ENCODE data around the gene WASL. TPM values are rescaled to one million over a fixed set of nuclear protein-coding genes. Genes with fewer than 3 reads are reported as not detected.
A peak's percentile ranks its signal among the peaks of the same experiment; 100 is the strongest.

The WASL gene
- total and polyA plus RNA-seq, 10 of the 15 experiments (the other 5 are each of a cell fraction or from before 2014, with no cell fraction given), result 2.0 to 6.4 (median 3.5) TPM

DNA sequence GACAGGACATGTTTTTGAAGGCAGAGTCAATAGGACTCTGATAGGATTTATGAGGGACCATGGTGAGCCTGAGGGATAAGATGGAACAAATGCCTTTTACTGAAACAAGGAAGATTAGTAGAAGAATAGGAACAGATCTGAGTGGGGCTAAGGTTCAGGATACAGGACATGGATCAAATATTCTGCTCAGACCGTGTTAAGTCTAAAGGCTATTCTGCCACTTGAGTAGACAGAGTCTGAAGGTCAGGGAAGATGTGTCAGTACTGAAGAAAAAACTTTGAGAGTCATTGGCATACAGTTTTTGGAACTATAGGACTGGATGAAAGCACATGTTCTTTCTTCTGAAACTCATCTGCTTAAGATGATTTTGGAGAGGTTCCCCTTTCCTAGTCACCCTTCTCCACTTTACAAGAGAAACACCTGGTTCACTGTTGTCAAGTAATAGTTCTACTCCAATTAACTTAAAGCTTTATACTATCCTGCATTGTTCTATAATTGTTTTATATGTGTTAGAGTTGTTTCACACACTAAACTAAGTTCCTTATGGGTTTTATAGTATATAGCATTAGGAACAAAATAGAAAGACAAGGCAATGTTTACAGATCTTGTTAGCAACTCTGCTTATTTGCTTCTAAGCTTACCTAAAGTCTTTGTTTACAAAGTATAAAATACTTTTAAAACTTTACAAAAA lies 43.4 kb downstream of the WASL start:
- intact Hi-C loops (cut with micrococcal nuclease; ENCODE audit: unreplicated experiment), result no loop called here
- WGBS (ENCODE audit: insufficient coverage, insufficient replicate concordance, low lambda C conversion rate, missing lambda C conversion rate), result 100% methylated on average over 1 of the region's 1 CpG
- no peak overlapping the region for H2AFZ ChIP-seq (ENCODE audit: control insufficient read depth, low read depth, low read length)
- peaks cover 4% of the 10 kb centered on the region; the same call in 1 of the 2 replicates for H3K79me2 ChIP-seq (ENCODE audit: control insufficient read depth, insufficient read depth, low read length)
- BruUV-seq (replicated peaks), result no TSS peak
- DNase-seq (ENCODE audit: low read depth, low spot score) (no peak), FAIRE-seq (peak; percentile 41), ATAC-seq (no peak)
- ChIA-PET CTCF (interaction anchor here (0.8 kb wide), 2 partner anchors 167 to 211 kb away, joined by 3 read pairs; no protein-coding TSS in a partner anchor), RAD21 (ENCODE audit: unreplicated experiment) (interaction anchor here (1.2 kb wide), 1 partner anchor 167 kb away, joined by 5 read pairs; no protein-coding TSS in a partner anchor), POLR2A (interaction anchor here (0.7 kb wide), 1 partner anchor 44 kb away, joined by 3 read pairs; no protein-coding TSS in a partner anchor), SMC1A (ENCODE audit: uncharacterized antibody, unreplicated experiment) (interaction anchor here (1.5 kb wide), 1 partner anchor 12 kb away, joined by 4 read pairs; no protein-coding TSS in a partner anchor)
- no peak overlapping the region for H3K4me2 ChIP-seq (ENCODE audit: control insufficient read depth, insufficient read depth)
- H3K4me3 ChIP-seq, result no peak overlapping the region
- no peak overlapping the region for H3K27ac ChIP-seq (ENCODE audit: control insufficient read depth, insufficient read depth)
- no peaks in the 10 kb centered on the region for H3K27me3 ChIP-seq (replicated peaks in 1 of 2; ENCODE audit: control insufficient read depth in 2 of 2, insufficient read depth in 2 of 2, low read length in 1 of 2)
- peaks cover 2 to 4% of the 10 kb centered on the region in 2 experiments; a peak in 3 of 4 replicates for H3K36me3 ChIP-seq (ENCODE audit: control insufficient read depth in 2 of 2, insufficient read depth in 2 of 2, low read length in 1 of 2)
- H3K9ac ChIP-seq (ENCODE audit: control insufficient read depth, insufficient read depth, low read length), result no peak overlapping the region
- no peaks in the 10 kb centered on the region; the same call in 1 of the 2 replicates for H3K4me1 ChIP-seq (ENCODE audit: control insufficient read depth, insufficient read depth, low read length)
- in situ Hi-C loops (cut with MboI), result no loop called here
- no peaks in the 10 kb centered on the region for H3K9me3 ChIP-seq (replicated peaks; ENCODE audit: control insufficient read depth, insufficient read depth, low read length)
- H4K20me1 ChIP-seq (ENCODE audit: control insufficient read depth, insufficient read depth), result no peaks in the 10 kb centered on the region
- TF ChIP-seq EZH2 (IDR thresholded peaks at IDR 0.05; ENCODE audit: borderline replicate concordance, control insufficient read depth, low read depth, low read length) (no peak), EGR1 (IDR thresholded peaks at IDR 0.05; ENCODE audit: borderline replicate concordance in 1 of 2, low read depth in 2 of 2, low read length in 2 of 2) (no peak), YY1 (IDR thresholded peaks at IDR 0.05; ENCODE audit: low read depth, low read length) (no peak), MXI1 (IDR thresholded peaks at IDR 0.05; ENCODE audit: low read depth, low read length) (no peak), POLR2A (IDR thresholded peaks at IDR 0.05; ENCODE audit: low read depth, low read length) (no peak), CREB1 (IDR thresholded peaks at IDR 0.05; ENCODE audit: low read depth) (no peak), SRF (IDR thresholded peaks at IDR 0.05; ENCODE audit: low read depth in 2 of 2, low read length in 2 of 2) (no peak)
- TF ChIP-seq, protein P1, sequence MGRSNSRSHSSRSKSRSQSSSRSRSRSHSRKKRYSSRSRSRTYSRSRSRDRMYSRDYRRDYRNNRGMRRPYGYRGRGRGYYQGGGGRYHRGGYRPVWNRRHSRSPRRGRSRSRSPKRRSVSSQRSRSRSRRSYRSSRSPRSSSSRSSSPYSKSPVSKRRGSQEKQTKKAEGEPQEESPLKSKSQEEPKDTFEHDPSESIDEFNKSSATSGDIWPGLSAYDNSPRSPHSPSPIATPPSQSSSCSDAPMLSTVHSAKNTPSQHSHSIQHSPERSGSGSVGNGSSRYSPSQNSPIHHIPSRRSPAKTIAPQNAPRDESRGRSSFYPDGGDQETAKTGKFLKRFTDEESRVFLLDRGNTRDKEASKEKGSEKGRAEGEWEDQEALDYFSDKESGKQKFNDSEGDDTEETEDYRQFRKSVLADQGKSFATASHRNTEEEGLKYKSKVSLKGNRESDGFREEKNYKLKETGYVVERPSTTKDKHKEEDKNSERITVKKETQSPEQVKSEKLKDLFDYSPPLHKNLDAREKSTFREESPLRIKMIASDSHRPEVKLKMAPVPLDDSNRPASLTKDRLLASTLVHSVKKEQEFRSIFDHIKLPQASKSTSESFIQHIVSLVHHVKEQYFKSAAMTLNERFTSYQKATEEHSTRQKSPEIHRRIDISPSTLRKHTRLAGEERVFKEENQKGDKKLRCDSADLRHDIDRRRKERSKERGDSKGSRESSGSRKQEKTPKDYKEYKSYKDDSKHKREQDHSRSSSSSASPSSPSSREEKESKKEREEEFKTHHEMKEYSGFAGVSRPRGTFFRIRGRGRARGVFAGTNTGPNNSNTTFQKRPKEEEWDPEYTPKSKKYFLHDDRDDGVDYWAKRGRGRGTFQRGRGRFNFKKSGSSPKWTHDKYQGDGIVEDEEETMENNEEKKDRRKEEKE (IDR thresholded peaks at IDR 0.05), result no peak
- TF ChIP-seq, protein P2, sequence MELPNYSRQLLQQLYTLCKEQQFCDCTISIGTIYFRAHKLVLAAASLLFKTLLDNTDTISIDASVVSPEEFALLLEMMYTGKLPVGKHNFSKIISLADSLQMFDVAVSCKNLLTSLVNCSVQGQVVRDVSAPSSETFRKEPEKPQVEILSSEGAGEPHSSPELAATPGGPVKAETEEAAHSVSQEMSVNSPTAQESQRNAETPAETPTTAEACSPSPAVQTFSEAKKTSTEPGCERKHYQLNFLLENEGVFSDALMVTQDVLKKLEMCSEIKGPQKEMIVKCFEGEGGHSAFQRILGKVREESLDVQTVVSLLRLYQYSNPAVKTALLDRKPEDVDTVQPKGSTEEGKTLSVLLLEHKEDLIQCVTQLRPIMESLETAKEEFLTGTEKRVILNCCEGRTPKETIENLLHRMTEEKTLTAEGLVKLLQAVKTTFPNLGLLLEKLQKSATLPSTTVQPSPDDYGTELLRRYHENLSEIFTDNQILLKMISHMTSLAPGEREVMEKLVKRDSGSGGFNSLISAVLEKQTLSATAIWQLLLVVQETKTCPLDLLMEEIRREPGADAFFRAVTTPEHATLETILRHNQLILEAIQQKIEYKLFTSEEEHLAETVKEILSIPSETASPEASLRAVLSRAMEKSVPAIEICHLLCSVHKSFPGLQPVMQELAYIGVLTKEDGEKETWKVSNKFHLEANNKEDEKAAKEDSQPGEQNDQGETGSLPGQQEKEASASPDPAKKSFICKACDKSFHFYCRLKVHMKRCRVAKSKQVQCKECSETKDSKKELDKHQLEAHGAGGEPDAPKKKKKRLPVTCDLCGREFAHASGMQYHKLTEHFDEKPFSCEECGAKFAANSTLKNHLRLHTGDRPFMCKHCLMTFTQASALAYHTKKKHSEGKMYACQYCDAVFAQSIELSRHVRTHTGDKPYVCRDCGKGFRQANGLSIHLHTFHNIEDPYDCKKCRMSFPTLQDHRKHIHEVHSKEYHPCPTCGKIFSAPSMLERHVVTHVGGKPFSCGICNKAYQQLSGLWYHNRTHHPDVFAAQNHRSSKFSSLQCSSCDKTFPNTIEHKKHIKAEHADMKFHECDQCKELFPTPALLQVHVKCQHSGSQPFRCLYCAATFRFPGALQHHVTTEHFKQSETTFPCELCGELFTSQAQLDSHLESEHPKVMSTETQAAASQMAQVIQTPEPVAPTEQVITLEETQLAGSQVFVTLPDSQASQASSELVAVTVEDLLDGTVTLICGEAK (IDR thresholded peaks at IDR 0.05; ENCODE audit: borderline replicate concordance), result no peak
- TF ChIP-seq, protein P3, sequence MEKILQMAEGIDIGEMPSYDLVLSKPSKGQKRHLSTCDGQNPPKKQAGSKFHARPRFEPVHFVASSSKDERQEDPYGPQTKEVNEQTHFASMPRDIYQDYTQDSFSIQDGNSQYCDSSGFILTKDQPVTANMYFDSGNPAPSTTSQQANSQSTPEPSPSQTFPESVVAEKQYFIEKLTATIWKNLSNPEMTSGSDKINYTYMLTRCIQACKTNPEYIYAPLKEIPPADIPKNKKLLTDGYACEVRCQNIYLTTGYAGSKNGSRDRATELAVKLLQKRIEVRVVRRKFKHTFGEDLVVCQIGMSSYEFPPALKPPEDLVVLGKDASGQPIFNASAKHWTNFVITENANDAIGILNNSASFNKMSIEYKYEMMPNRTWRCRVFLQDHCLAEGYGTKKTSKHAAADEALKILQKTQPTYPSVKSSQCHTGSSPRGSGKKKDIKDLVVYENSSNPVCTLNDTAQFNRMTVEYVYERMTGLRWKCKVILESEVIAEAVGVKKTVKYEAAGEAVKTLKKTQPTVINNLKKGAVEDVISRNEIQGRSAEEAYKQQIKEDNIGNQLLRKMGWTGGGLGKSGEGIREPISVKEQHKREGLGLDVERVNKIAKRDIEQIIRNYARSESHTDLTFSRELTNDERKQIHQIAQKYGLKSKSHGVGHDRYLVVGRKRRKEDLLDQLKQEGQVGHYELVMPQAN (conservative IDR thresholded peaks at IDR 0.05), result no peak
- TF ChIP-seq, protein P4, sequence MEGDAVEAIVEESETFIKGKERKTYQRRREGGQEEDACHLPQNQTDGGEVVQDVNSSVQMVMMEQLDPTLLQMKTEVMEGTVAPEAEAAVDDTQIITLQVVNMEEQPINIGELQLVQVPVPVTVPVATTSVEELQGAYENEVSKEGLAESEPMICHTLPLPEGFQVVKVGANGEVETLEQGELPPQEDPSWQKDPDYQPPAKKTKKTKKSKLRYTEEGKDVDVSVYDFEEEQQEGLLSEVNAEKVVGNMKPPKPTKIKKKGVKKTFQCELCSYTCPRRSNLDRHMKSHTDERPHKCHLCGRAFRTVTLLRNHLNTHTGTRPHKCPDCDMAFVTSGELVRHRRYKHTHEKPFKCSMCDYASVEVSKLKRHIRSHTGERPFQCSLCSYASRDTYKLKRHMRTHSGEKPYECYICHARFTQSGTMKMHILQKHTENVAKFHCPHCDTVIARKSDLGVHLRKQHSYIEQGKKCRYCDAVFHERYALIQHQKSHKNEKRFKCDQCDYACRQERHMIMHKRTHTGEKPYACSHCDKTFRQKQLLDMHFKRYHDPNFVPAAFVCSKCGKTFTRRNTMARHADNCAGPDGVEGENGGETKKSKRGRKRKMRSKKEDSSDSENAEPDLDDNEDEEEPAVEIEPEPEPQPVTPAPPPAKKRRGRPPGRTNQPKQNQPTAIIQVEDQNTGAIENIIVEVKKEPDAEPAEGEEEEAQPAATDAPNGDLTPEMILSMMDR (IDR thresholded peaks at IDR 0.05 in 2 of 3, conservative IDR thresholded peaks at IDR 0.05 in 1 of 3; ENCODE audit: control insufficient read depth in 2 of 3, extremely low read depth in 1 of 3, insufficient read depth in 1 of 3, low read depth in 3 of 3, low read length in 3 of 3), result no peak
